ENCODE results near the gene IQCB1.

Gene IQCB1

DNA sequence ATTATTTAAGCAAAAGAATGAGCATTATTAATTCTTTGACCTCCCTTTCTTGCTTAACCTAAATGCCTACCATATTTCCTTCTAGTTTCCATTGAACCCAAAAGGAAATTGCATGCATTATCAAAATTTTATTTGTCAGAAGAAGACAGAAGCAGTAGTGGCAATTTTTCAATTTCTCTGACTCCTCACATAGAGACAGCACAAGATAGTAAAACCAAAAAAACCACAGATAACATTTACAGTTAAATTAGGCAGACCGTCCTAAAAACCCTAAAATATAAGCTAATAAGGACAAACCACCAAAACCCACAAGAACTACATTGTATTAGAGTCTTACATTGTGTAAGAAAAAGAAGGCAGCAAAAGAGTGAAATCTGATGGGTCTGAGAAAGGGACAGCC, 112.4 kb downstream of the IQCB1 start:
- DNase-seq (ENCODE audit: low spot score): no peak
- TF ChIP-seq, protein P1, sequence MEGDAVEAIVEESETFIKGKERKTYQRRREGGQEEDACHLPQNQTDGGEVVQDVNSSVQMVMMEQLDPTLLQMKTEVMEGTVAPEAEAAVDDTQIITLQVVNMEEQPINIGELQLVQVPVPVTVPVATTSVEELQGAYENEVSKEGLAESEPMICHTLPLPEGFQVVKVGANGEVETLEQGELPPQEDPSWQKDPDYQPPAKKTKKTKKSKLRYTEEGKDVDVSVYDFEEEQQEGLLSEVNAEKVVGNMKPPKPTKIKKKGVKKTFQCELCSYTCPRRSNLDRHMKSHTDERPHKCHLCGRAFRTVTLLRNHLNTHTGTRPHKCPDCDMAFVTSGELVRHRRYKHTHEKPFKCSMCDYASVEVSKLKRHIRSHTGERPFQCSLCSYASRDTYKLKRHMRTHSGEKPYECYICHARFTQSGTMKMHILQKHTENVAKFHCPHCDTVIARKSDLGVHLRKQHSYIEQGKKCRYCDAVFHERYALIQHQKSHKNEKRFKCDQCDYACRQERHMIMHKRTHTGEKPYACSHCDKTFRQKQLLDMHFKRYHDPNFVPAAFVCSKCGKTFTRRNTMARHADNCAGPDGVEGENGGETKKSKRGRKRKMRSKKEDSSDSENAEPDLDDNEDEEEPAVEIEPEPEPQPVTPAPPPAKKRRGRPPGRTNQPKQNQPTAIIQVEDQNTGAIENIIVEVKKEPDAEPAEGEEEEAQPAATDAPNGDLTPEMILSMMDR (IDR thresholded peaks at IDR 0.05; ENCODE audit: extremely low read depth, insufficient read depth, missing control alignments): no peak
- in situ Hi-C loops (cut with MboI; ENCODE audit: low pct_unique_long_range_greater_than_20kb, low sequenced_read_pairs, unreplicated experiment): no loop called here

DNA sequence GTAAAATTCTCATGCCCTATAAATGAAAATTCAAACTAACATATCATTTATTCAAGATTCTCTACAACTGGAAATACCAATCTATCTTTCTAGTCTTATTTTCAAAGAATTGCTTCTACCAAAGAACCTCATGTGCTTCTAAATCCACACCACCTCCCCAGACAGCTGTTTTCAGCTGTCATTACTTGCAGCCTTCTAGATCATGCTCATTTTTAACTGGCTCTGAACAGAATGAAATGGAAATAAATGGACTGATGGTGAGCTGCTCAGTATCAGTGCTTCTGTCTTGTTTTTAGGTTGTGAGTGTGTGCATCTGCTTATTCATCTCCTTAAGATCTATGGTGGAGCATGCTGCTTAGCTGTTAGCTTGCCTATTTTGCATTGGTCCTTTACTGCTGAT, 114.7 kb downstream of the IQCB1 start:
- TF ChIP-seq, protein P1 (IDR thresholded peaks at IDR 0.05; ENCODE audit: extremely low read depth, insufficient read depth, missing control alignments): no peak
- in situ Hi-C loops (cut with MboI; ENCODE audit: low pct_unique_long_range_greater_than_20kb, low sequenced_read_pairs, unreplicated experiment): no loop called here
- DNase-seq (ENCODE audit: low spot score): no peak

Measured in GM13977 (cell line).